GM23338 (cell line): Measurements from ENCODE around the gene MAST4. TPM values are rescaled to one million over a fixed set of nuclear protein-coding genes. Genes with fewer than 3 reads are reported as not detected.

ENCODE experiments used
- ATAC-seq: fragments of 200-7000 bp; cut with Tn5 transposase; 3 replicates; pipeline ENCODE4 v1.9.1; 2020
- DNase-seq: peaks from one replicate; pipeline ENCODE4 v3.0.0-alpha.2; 2015; ENCODE audit warnings: low spot score
- H2AFZ ChIP-seq: fragments of 200-600 bp; sonication (generic); 2 replicates; pipeline ENCODE4 v1.8.0; 2016; ENCODE audit warnings: antibody characterized with exemption, mild to moderate bottlenecking, moderate library complexity
- H3F3A ChIP-seq: fragments of 200-600 bp; sonication (generic); replicated peaks from 2 replicates; pipeline ENCODE4 v1.8.0; 2017; ENCODE audit warnings: antibody characterized with exemption, mixed run types, low read depth
- H3K27ac ChIP-seq: fragments of 200-600 bp; sonication (generic); 2 replicates; pipeline ENCODE4 v1.6.1; 2016; ENCODE audit warnings: low read depth
- H3K27me3 ChIP-seq: fragments of 200-600 bp; sonication (generic); 2 replicates; pipeline ENCODE4 v1.8.0; 2016; ENCODE audit warnings: mild to moderate bottlenecking, mixed run types, moderate library complexity; ENCODE audit not compliant: insufficient read depth
- H3K36me3 ChIP-seq: fragments of 200-600 bp; sonication (generic); 2 replicates; pipeline ENCODE4 v1.8.0; 2016; ENCODE audit warnings: mild to moderate bottlenecking; ENCODE audit not compliant: insufficient read depth
- H3K4me1 ChIP-seq: fragments of 200-600 bp; sonication (generic); 2 replicates; pipeline ENCODE4 v1.8.0; 2016; ENCODE audit warnings: mild to moderate bottlenecking, moderate library complexity; ENCODE audit not compliant: insufficient read depth
- H3K4me2 ChIP-seq: fragments of 200-600 bp; sonication (generic); 2 replicates; pipeline ENCODE4 v1.7.1; 2017; ENCODE audit warnings: mixed run types
- H3K4me3 ChIP-seq: fragments of 200-600 bp; sonication (generic); 2 replicates; pipeline ENCODE4 v1.6.1; 2016; ENCODE audit warnings: mixed run types
- H3K79me2 ChIP-seq: fragments of 200-600 bp; sonication (generic); replicated peaks from 2 replicates; pipeline ENCODE4 v1.8.0; 2017; ENCODE audit warnings: mild to moderate bottlenecking; ENCODE audit not compliant: insufficient read depth
- H3K9me2 ChIP-seq: fragments of 200-600 bp; sonication (generic); 2 replicates; pipeline ENCODE4 v1.8.0; 2017; ENCODE audit not compliant: insufficient read depth
- H4K20me1 ChIP-seq: fragments of 200-600 bp; sonication (generic); replicated peaks from 2 replicates; pipeline ENCODE4 v1.8.0; 2017; ENCODE audit warnings: mild to moderate bottlenecking; ENCODE audit not compliant: insufficient read depth
- H3K27ac Mint-ChIP-seq: 2 replicates; pipeline ENCODE4 v1.8.0; 2020; ENCODE audit warnings: inconsistent platforms, mild to moderate bottlenecking, moderate library complexity, mixed read lengths
- H3K27me3 Mint-ChIP-seq: 3 replicates; pipeline ENCODE4 v1.8.0; 2022; ENCODE audit warnings: low read depth, mild to moderate bottlenecking, moderate library complexity, mixed read lengths, inconsistent platforms; ENCODE audit not compliant: insufficient read depth, poor library complexity
- H3K36me3 Mint-ChIP-seq: 3 replicates; pipeline ENCODE4 v1.8.0; 2021; ENCODE audit warnings: low read depth, mild to moderate bottlenecking, inconsistent platforms, moderate library complexity, mixed read lengths
- H3K4me1 Mint-ChIP-seq: 3 replicates; pipeline ENCODE4 v1.8.0; 2020; ENCODE audit warnings: mild to moderate bottlenecking, inconsistent platforms, mixed read lengths
- H3K4me3 Mint-ChIP-seq: 3 replicates; pipeline ENCODE4 v1.8.0; 2021; ENCODE audit warnings: moderate library complexity, mild to moderate bottlenecking, inconsistent platforms, mixed read lengths
- H3K9me3 Mint-ChIP-seq: 3 replicates; pipeline ENCODE4 v1.8.0; 2020; ENCODE audit warnings: moderate library complexity, mild to moderate bottlenecking, inconsistent platforms, mixed read lengths
- CREB1 ChIP-seq: fragments of 250-450 bp; sonication (Bioruptor Pico); IDR thresholded peaks from 2 replicates; pipeline ENCODE4 v1.5.0; 2020; ENCODE audit warnings: low read depth, mild to moderate bottlenecking, moderate library complexity
- ETS1 ChIP-seq: IDR thresholded peaks from 2 replicates; pipeline ENCODE4 v1.6.1; 2016; ENCODE audit warnings: antibody characterized with exemption
- EZH2 ChIP-seq: fragments of 200-600 bp; sonication (generic); IDR thresholded peaks from one replicate; pipeline ENCODE4 v1.8.0; 2017; ENCODE audit warnings: antibody characterized with exemption, mild to moderate bottlenecking, low read depth; ENCODE audit not compliant: unreplicated experiment
- EZH2phosphoT487 ChIP-seq: fragments of 200-600 bp; sonication (generic); IDR thresholded peaks from one replicate; pipeline ENCODE4 v1.8.1; 2018; ENCODE audit warnings: antibody characterized with exemption; ENCODE audit not compliant: unreplicated experiment
- JUNB ChIP-seq: IDR thresholded peaks from one replicate; pipeline ENCODE4 v1.6.1; 2016; ENCODE audit warnings: antibody characterized with exemption; ENCODE audit not compliant: unreplicated experiment
- NANOG ChIP-seq: IDR thresholded peaks from 2 replicates; pipeline ENCODE4 v1.6.1; 2016; ENCODE audit warnings: antibody characterized with exemption, borderline replicate concordance
- POLR2AphosphoS5 ChIP-seq: IDR thresholded peaks from 2 replicates; pipeline ENCODE4 v1.6.1; 2016; ENCODE audit warnings: antibody characterized with exemption, low read depth
- REST ChIP-seq: IDR thresholded peaks from one replicate; pipeline ENCODE4 v1.6.1; 2018; ENCODE audit warnings: antibody characterized with exemption; ENCODE audit not compliant: unreplicated experiment
- STAT1 ChIP-seq: IDR thresholded peaks from one replicate; pipeline ENCODE4 v1.6.1; 2016; ENCODE audit warnings: antibody characterized with exemption; ENCODE audit not compliant: unreplicated experiment
- ZNF114 ChIP-seq: fragments of 250-450 bp; sonication (Bioruptor Pico); IDR thresholded peaks from 2 replicates; pipeline ENCODE4 v1.5.0; 2020; ENCODE audit warnings: mild to moderate bottlenecking, moderate library complexity
- ZNF331 ChIP-seq: fragments of 250-450 bp; sonication (Bioruptor Pico); IDR thresholded peaks from 2 replicates; pipeline ENCODE4 v1.5.0; 2020; ENCODE audit warnings: low read depth, mild to moderate bottlenecking, moderate library complexity
- polyA plus RNA-seq: library from polyadenylated mRNA; unstranded; fragments of >200 nt; fragmentation: Nextera tagmentation; extraction: Ambion mirVana; gene quantifications from 2 replicates; pipeline ENCODE4 v1.2.1, GENCODE V29; 2016
- total RNA-seq: library from RNA; depleted of rRNA; stranded (reverse); fragments of >200 nt; shearing (Covaris generic); gene quantifications from 2 replicates; pipeline ENCODE4 v1.2.3, GENCODE V29; 2014
- TF ChIP-seq, protein P1 (sequence below), 2 experiments: fragments of 200-600 bp in 1 of 2; sonication (generic) in 1 of 2; conservative IDR thresholded peaks; 2 replicates each; pipeline versions ENCODE4 v1.5.1 to v1.6.1; 2016 to 2017; ENCODE audit warnings: antibody characterized with exemption in 2 of 2, low read depth in 2 of 2, mild to moderate bottlenecking in 2 of 2, moderate library complexity in 1 of 2
- TF ChIP-seq, protein P2 (sequence below): fragments of 250-450 bp; sonication (Bioruptor Pico); IDR thresholded peaks from 2 replicates; pipeline ENCODE4 v1.5.0; 2020; ENCODE audit warnings: mild to moderate bottlenecking, moderate library complexity

Gene MAST4
- total and polyA plus RNA-seq, 2 experiments from 2014 or later: 3.6 to 8.5 TPM

DNA sequence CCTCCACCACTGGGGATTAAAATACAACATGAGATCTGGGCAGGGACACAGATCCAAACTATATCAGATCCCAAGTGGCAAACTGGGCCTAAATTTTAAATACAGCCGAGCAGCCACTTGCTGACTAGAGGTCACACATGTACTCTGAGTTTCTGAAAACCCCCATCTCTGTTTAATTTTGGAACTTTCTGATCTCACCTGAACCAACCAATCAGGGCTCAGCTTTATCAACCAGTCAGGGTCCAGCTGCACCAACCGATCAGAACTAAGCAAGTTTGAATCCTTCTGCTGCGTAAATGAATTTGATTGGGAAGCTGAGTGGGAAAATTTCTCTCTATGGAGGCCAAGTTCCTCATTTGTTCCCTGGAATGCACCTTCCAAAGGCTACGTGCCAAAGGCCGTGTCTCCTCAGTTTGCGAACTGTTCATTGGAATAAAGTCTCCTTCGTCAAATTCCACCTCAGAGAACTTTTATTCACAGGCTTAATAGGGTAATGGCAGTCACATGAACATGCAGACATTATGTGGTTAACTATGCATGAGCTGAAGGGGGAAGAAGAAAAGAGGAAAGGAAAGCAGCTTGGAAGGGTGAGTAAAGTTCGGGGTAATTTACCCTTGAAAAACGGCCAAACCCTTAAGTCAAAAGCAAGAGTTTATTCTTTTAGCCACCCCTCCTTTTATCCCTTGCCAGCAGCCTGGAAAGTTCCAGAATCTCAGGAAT, 596.7 kb downstream of the MAST4 start:
- Histone ChIP-seq H3K4me2 (no peak overlapping the region), H3K79me2 (no peaks in the 10 kb centered on the region), H3K27ac (no peak overlapping the region), H3F3A (no peaks in the 10 kb centered on the region), H3K4me1 (0 out of 2 replicates have a peak, but pooled peaks cover 6% of the 10 kb centered on the region), H3K9me2 (0 out of 2 replicates have a peak, but pooled peaks cover 4% of the 10 kb centered on the region), H3K36me3 (no peaks in the 10 kb centered on the region), H3K4me3 (no peak overlapping the region), H2AFZ (peak overlapping the region; percentile 84; the same call in 1 of the 2 replicates), H4K20me1 (no peaks in the 10 kb centered on the region), H3K27me3 (no peaks in the 10 kb centered on the region)
- Mint-ChIP-seq H3K9me3 (peaks cover 9% of the 10 kb centered on the region), H3K27ac (no peak overlapping the region), H3K4me1 (peaks cover 10% of the 10 kb centered on the region), H3K27me3 (peaks cover 5% of the 10 kb centered on the region), H3K4me3 (no peak overlapping the region), H3K36me3 (peaks cover 6% of the 10 kb centered on the region; the same call in 2 of the 3 replicates)
- no peak for ATAC-seq
- no peak for DNase-seq
- TF ChIP-seq ETS1 (no peak), POLR2AphosphoS5 (no peak), ZNF331 (CRISPR knock-in tag) (no peak), EZH2 (no peak), ZNF114 (no peak), STAT1 (no peak), REST (no peak), EZH2phosphoT487 (no peak), NANOG (no peak), CREB1 (CRISPR knock-in tag) (no peak), JUNB (no peak)
- TF ChIP-seq, protein P1, sequence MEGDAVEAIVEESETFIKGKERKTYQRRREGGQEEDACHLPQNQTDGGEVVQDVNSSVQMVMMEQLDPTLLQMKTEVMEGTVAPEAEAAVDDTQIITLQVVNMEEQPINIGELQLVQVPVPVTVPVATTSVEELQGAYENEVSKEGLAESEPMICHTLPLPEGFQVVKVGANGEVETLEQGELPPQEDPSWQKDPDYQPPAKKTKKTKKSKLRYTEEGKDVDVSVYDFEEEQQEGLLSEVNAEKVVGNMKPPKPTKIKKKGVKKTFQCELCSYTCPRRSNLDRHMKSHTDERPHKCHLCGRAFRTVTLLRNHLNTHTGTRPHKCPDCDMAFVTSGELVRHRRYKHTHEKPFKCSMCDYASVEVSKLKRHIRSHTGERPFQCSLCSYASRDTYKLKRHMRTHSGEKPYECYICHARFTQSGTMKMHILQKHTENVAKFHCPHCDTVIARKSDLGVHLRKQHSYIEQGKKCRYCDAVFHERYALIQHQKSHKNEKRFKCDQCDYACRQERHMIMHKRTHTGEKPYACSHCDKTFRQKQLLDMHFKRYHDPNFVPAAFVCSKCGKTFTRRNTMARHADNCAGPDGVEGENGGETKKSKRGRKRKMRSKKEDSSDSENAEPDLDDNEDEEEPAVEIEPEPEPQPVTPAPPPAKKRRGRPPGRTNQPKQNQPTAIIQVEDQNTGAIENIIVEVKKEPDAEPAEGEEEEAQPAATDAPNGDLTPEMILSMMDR (conservative IDR thresholded peaks at IDR 0.05; ENCODE audit: low read depth in 2 of 2): no peak
- TF ChIP-seq, protein P2, sequence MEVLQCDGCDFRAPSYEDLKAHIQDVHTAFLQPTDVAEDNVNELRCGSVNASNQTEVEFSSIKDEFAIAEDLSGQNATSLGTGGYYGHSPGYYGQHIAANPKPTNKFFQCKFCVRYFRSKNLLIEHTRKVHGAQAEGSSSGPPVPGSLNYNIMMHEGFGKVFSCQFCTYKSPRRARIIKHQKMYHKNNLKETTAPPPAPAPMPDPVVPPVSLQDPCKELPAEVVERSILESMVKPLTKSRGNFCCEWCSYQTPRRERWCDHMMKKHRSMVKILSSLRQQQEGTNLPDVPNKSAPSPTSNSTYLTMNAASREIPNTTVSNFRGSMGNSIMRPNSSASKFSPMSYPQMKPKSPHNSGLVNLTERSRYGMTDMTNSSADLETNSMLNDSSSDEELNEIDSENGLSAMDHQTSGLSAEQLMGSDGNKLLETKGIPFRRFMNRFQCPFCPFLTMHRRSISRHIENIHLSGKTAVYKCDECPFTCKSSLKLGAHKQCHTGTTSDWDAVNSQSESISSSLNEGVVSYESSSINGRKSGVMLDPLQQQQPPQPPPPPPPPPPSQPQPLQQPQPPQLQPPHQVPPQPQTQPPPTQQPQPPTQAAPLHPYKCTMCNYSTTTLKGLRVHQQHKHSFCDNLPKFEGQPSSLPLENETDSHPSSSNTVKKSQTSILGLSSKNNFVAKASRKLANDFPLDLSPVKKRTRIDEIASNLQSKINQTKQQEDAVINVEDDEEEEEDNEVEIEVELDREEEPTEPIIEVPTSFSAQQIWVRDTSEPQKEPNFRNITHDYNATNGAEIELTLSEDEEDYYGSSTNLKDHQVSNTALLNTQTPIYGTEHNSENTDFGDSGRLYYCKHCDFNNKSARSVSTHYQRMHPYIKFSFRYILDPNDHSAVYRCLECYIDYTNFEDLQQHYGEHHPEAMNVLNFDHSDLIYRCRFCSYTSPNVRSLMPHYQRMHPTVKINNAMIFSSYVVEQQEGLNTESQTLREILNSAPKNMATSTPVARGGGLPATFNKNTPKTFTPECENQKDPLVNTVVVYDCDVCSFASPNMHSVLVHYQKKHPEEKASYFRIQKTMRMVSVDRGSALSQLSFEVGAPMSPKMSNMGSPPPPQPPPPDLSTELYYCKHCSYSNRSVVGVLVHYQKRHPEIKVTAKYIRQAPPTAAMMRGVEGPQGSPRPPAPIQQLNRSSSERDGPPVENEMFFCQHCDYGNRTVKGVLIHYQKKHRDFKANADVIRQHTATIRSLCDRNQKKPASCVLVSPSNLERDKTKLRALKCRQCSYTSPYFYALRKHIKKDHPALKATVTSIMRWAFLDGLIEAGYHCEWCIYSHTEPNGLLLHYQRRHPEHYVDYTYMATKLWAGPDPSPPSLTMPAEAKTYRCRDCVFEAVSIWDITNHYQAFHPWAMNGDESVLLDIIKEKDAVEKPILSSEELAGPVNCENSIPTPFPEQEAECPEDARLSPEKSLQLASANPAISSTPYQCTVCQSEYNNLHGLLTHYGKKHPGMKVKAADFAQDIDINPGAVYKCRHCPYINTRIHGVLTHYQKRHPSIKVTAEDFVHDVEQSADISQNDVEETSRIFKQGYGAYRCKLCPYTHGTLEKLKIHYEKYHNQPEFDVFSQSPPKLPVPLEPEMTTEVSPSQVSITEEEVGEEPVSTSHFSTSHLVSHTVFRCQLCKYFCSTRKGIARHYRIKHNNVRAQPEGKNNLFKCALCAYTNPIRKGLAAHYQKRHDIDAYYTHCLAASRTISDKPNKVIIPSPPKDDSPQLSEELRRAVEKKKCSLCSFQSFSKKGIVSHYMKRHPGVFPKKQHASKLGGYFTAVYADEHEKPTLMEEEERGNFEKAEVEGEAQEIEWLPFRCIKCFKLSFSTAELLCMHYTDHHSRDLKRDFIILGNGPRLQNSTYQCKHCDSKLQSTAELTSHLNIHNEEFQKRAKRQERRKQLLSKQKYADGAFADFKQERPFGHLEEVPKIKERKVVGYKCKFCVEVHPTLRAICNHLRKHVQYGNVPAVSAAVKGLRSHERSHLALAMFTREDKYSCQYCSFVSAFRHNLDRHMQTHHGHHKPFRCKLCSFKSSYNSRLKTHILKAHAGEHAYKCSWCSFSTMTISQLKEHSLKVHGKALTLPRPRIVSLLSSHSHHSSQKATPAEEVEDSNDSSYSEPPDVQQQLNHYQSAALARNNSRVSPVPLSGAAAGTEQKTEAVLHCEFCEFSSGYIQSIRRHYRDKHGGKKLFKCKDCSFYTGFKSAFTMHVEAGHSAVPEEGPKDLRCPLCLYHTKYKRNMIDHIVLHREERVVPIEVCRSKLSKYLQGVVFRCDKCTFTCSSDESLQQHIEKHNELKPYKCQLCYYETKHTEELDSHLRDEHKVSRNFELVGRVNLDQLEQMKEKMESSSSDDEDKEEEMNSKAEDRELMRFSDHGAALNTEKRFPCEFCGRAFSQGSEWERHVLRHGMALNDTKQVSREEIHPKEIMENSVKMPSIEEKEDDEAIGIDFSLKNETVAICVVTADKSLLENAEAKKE: no peak
